Natural killer cell (primary cell): Measurements from ENCODE around the gene RFX3. TPM values are rescaled to one million over a fixed set of nuclear protein-coding genes. Genes with fewer than 3 reads are reported as not detected.

ENCODE experiments used
- ATAC-seq, 3 donors: fragments of 150-1000 bp in 2 of 3; fragments of 200-7000 bp in 1 of 3; cut with Tn5 transposase; 1 replicate in 1 of 3; 2 replicates in 2 of 3; pipeline ENCODE4 v1.10.0; 2021; ENCODE audit warnings: mild to moderate bottlenecking in 2 of 3, moderate library complexity in 2 of 3
- DNase-seq, 2 donors: peaks; one replicate each; pipeline versions ENCODE4 v3.0.0 to v3.0.0-alpha.2; 2013 to 2021; ENCODE audit warnings: mixed read lengths in 1 of 2
- H3K27ac ChIP-seq: one replicate; pipeline ENCODE4 v1.5.1; 2013; ENCODE audit warnings: mild to moderate bottlenecking, low read length
- H3K27me3 ChIP-seq: one replicate; pipeline ENCODE4 v1.6.1; 2013; ENCODE audit warnings: low read length; ENCODE audit not compliant: control insufficient read depth, insufficient read depth
- H3K36me3 ChIP-seq: one replicate; pipeline ENCODE4 v1.6.1; 2013; ENCODE audit warnings: low read length; ENCODE audit not compliant: control insufficient read depth, insufficient read depth
- H3K4me1 ChIP-seq: one replicate; pipeline ENCODE4 v1.6.1; 2013; ENCODE audit warnings: low read length; ENCODE audit not compliant: control insufficient read depth, insufficient read depth
- H3K4me3 ChIP-seq: one replicate; pipeline ENCODE4 v1.5.1; 2013; ENCODE audit warnings: low read length
- H3K9me3 ChIP-seq: one replicate; pipeline ENCODE4 v1.6.1; 2013; ENCODE audit warnings: low read length; ENCODE audit not compliant: control insufficient read depth, insufficient read depth
- H3K27ac Mint-ChIP-seq, 2 donors: one replicate each; pipeline ENCODE4 v1.8.0; 2022; ENCODE audit warnings: mild to moderate bottlenecking in 2 of 2, mixed read lengths in 2 of 2, moderate library complexity in 1 of 2
- H3K27me3 Mint-ChIP-seq, 2 donors: one replicate each; pipeline ENCODE4 v1.8.0; 2022; ENCODE audit warnings: low read depth in 2 of 2, mixed read lengths in 2 of 2
- H3K36me3 Mint-ChIP-seq: one replicate; pipeline ENCODE4 v1.8.0; 2022; ENCODE audit warnings: mixed read lengths
- H3K4me1 Mint-ChIP-seq, 2 donors: one replicate each; pipeline ENCODE4 v1.8.0; 2022; ENCODE audit warnings: mixed read lengths in 2 of 2
- H3K4me3 Mint-ChIP-seq: one replicate; pipeline ENCODE4 v1.8.0; 2022; ENCODE audit warnings: mild to moderate bottlenecking, moderate library complexity, mixed read lengths
- H3K9me3 Mint-ChIP-seq, 2 donors: one replicate each; pipeline ENCODE4 v1.8.0; 2022; ENCODE audit warnings: mixed read lengths in 2 of 2
- WGBS: methylation state at CpG from one replicate; pipeline ENCODE4 v1.1.7; 2013; ENCODE audit warnings: missing lambda C conversion rate; ENCODE audit not compliant: insufficient coverage; 5-methylcytosine and 5-hydroxymethylcytosine counted together
- intact Hi-C: fragments of 100-400 bp; cut with micrococcal nuclease; formaldehyde crosslinking; loops from one replicate; pipeline ENCODE4 v1.14.2; 2022
- total RNA-seq, 4 donors: library from RNA; stranded (reverse); fragments of 120-200 nt in 1 of 4; gene quantifications; one replicate each; pipeline versions ENCODE4 v1.2.3 to v1.2.4, GENCODE V29; 2013 to 2022
- TF ChIP-seq, protein P1 (sequence below): fragments of 200-600 bp; IDR thresholded peaks from one replicate; pipeline ENCODE4 v1.8.0; 2022; ENCODE audit warnings: antibody characterized with exemption

RFX3 gene
- 10 to 100 TPM; 24.0 to 30.6 (median 30.0) TPM for total RNA-seq
- 22.1 TPM for total RNA-seq (2013)

DNA sequence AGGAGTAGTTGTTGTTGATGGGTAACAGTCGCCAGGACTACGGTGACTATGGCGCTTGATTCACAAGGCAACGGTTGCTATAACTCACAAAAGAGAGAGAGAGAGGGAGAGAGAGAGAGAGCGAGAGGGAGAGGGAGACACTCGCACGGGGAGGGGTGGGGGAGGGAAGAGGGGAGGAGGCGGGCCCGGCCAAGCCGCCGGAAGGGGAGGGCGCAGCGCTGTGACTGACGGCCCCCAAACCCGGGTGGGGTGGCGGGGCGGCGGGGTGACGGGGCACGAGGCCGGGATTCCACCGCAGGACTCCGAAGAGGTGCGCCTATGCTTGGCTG is at the start of gene RFX3:
Gene RFX3, minus strand, starts transcription at position 166 of the 329 bp plus-strand sequence. CDS start 130,413 bp downstream, outside the sequence.
- H3K27me3 Mint-ChIP-seq = no peaks in the 10 kb centered on the region
- Histone ChIP-seq H3K27ac (peak within 1 kb of the TSS; percentile 98), H3K4me3 (peak within 1 kb of the TSS; percentile 88), H3K27me3 (no peaks in the 10 kb centered on the region), H3K36me3 (no peaks in the 10 kb centered on the region), H3K9me3 (no peaks in the 10 kb centered on the region), H3K4me1 (peaks cover 16% of the 10 kb centered on the region)
- H3K27ac Mint-ChIP-seq = peak within 1 kb of the TSS; percentile 89 to 94
- H3K4me1 Mint-ChIP-seq = peaks cover 56 to 58% of the 10 kb centered on the region in 2 donors
- H3K4me3 Mint-ChIP-seq = peak within 1 kb of the TSS; percentile 92
- WGBS = under 1% methylated on average over 24 of the region's 24 CpGs
- TF ChIP-seq, protein P1, sequence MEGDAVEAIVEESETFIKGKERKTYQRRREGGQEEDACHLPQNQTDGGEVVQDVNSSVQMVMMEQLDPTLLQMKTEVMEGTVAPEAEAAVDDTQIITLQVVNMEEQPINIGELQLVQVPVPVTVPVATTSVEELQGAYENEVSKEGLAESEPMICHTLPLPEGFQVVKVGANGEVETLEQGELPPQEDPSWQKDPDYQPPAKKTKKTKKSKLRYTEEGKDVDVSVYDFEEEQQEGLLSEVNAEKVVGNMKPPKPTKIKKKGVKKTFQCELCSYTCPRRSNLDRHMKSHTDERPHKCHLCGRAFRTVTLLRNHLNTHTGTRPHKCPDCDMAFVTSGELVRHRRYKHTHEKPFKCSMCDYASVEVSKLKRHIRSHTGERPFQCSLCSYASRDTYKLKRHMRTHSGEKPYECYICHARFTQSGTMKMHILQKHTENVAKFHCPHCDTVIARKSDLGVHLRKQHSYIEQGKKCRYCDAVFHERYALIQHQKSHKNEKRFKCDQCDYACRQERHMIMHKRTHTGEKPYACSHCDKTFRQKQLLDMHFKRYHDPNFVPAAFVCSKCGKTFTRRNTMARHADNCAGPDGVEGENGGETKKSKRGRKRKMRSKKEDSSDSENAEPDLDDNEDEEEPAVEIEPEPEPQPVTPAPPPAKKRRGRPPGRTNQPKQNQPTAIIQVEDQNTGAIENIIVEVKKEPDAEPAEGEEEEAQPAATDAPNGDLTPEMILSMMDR = no peak
- H3K9me3 Mint-ChIP-seq = peaks cover 0 to 4% of the 10 kb centered on the region in 2 donors
- ATAC-seq (peak; percentile 59 to 86 (median 70)), DNase-seq (peak; percentile 88 to 97)
- H3K36me3 Mint-ChIP-seq = no peaks in the 10 kb centered on the region
- intact Hi-C loops = loop anchor here (1.0 to 10.0 kb wide), 5 partner anchors 48 to 1508 kb away; partner anchors contain the start of genes AK3, CDC37L1, PUM3 and SMARCA2

DNA sequence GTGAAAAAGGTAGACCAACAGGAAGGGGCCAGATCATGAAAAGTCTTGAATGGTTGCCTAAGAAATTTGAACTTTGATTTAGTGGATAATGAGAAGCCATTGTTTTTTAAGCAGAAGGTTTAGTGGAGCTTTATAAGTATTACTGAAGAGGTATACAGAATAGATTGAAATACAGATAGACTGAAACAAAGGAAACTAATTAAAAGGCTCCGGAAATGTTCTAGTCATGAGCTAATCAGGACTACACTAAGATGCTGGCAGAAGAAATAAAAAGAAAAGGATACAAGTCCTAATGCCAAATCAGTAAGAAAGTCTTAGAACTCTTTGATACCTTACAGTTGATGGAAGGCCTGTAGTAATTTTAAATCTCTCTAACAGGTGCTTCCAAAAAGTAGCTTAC is 45.7 kb upstream of the RFX3 start:
- Mint-ChIP-seq H3K27ac (no peak overlapping the region), H3K4me1 (peaks cover 5 to 13% of the 10 kb centered on the region in 2 donors), H3K4me3 (no peak overlapping the region), H3K9me3 (no peaks in the 10 kb centered on the region), H3K36me3 (no peaks in the 10 kb centered on the region), H3K27me3 (no peaks in the 10 kb centered on the region)
- Histone ChIP-seq H3K4me3 (no peak overlapping the region), H3K9me3 (no peaks in the 10 kb centered on the region), H3K27me3 (no peaks in the 10 kb centered on the region), H3K4me1 (no peaks in the 10 kb centered on the region), H3K36me3 (no peaks in the 10 kb centered on the region), H3K27ac (no peak overlapping the region)
- intact Hi-C loops = no loop called here
- ATAC-seq = no peak
- WGBS = 92% methylated on average over 1 of the region's 1 CpG
- TF ChIP-seq, protein P1 = no peak
- DNase-seq = no peak

DNA sequence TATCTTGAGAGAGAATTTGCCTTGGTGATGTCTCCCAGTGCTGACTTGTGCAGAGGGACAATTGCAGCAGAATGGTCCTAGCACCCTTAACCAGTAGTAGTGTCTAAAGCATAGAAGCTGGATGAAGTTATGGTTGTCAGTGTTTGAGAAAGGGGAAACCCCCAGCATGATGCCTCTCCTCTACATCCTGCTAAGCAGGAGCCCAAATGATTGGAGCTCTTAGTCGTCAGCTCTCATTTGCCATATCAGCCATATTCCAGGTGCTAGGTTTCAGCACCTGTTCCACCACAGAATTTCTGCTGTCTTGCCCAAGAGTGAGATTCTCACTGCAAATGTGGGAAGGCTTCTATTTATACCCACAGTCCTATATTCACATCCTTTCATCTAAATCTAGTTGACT is 43.7 kb upstream of the RFX3 start:
- Mint-ChIP-seq H3K4me1 (peaks cover 5 to 12% of the 10 kb centered on the region in 2 donors), H3K4me3 (no peak overlapping the region), H3K9me3 (no peaks in the 10 kb centered on the region), H3K27ac (peak overlapping the region; percentile 26 to 61), H3K36me3 (no peaks in the 10 kb centered on the region), H3K27me3 (no peaks in the 10 kb centered on the region)
- intact Hi-C loops = no loop called here
- no peak for DNase-seq
- H3K27ac ChIP-seq = no peak overlapping the region
- TF ChIP-seq, protein P1 = no peak
- no peaks in the 10 kb centered on the region for H3K36me3 ChIP-seq
- WGBS = 90% methylated on average over 1 of the region's 1 CpG
- H3K27me3 ChIP-seq = no peaks in the 10 kb centered on the region
- no peaks in the 10 kb centered on the region for H3K9me3 ChIP-seq
- H3K4me1 ChIP-seq = no peaks in the 10 kb centered on the region
- peak in 1 of 3 donors; percentile 34 for ATAC-seq
- no peak overlapping the region for H3K4me3 ChIP-seq

DNA sequence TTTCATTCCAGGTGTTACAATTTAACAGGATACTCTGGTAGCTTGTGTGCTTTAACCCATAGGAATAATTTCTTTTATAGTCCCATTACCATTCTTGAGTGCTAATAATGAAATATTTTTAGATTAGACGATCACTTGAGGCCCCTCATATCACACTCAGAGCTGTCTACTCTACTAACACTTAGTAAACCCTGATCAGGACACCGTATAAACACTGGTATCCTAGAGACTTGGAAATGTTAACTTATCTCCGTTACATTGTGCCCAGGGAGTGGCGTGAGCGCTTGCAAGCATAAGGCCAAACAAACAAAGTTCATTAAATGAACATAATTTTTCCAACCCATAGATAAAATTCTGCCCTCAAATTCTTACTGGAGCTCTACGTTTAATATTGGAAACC is 42.2 kb upstream of the RFX3 start:
- ATAC-seq = no peak
- TF ChIP-seq, protein P1 = no peak

More for the DNA sequence above, 42.2 kb upstream of the RFX3 start:
- Histone ChIP-seq H3K27ac (no peak overlapping the region), H3K4me3 (no peak overlapping the region), H3K36me3 (no peaks in the 10 kb centered on the region), H3K27me3 (no peaks in the 10 kb centered on the region), H3K9me3 (no peaks in the 10 kb centered on the region), H3K4me1 (no peaks in the 10 kb centered on the region)
- intact Hi-C loops = no loop called here
- no peak overlapping the region for H3K4me3 Mint-ChIP-seq
- H3K9me3 Mint-ChIP-seq = no peaks in the 10 kb centered on the region
- DNase-seq = no peak
- no peaks in the 10 kb centered on the region for H3K27me3 Mint-ChIP-seq
- peaks cover 5 to 12% of the 10 kb centered on the region in 2 donors for H3K4me1 Mint-ChIP-seq
- WGBS = 99% methylated on average over 5 of the region's 6 CpGs
- no peak overlapping the region for H3K27ac Mint-ChIP-seq
- no peaks in the 10 kb centered on the region for H3K36me3 Mint-ChIP-seq
